Measurements from ENCODE around the gene GLIS2.

The GLIS2 gene

GRCh38 chr16:4354512-4355409 is 38.9 kb downstream of the GLIS2 start:
- DNase-seq: no peak

GRCh38 chr16:4356820-4357219 is 41.0 kb downstream of the GLIS2 start:
- no peak for DNase-seq

GRCh38 chr16:4358236-4358635 is 42.4 kb downstream of the GLIS2 start:
- no peak for DNase-seq

GRCh38 chr16:4358831-4359561 is 43.1 kb downstream of the GLIS2 start:
- DNase-seq: peak; percentile 4

- no peak for DNase-seq
These were observed 44.0 kb downstream of the GLIS2 start for GRCh38 chr16:4359914-4360313.

GRCh38 chr16:4360538-4361021 is 44.7 kb downstream of the GLIS2 start:
- DNase-seq: no peak

- DNase-seq: no peak
These were observed 45.4 kb downstream of the GLIS2 start for GRCh38 chr16:4361033-4361943.

- no peak for DNase-seq
These were observed 46.1 kb downstream of the GLIS2 start for GRCh38 chr16:4361944-4362311.

- DNase-seq: no peak
These were observed 46.7 kb downstream of the GLIS2 start for GRCh38 chr16:4362476-4363135.

GRCh38 chr16:4364196-4365013 is 48.5 kb downstream of the GLIS2 start:
- no peak for DNase-seq

- no peak for DNase-seq
These were observed 49.1 kb downstream of the GLIS2 start for GRCh38 chr16:4365014-4365406.

GRCh38 chr16:4365615-4366014 is 49.7 kb downstream of the GLIS2 start:
- no peak for DNase-seq

GRCh38 chr16:4366016-4366415 is 50.1 kb downstream of the GLIS2 start:
- DNase-seq: no peak

- DNase-seq: no peak
These were observed 51.6 kb downstream of the GLIS2 start for GRCh38 chr16:4367393-4367856.

- no peak for DNase-seq
These were observed 53.3 kb downstream of the GLIS2 start for GRCh38 chr16:4369007-4369733.

- no peak for DNase-seq
These were observed 54.3 kb downstream of the GLIS2 start for GRCh38 chr16:4370151-4370550.

- DNase-seq: no peak
These were observed 54.9 kb downstream of the GLIS2 start for GRCh38 chr16:4370570-4371356.

GRCh38 chr16:4371357-4372000 is 55.6 kb downstream of the GLIS2 start, which contains the start of gene VASN:
Gene VASN (plus strand): TSS chr16:4371848. CDS start chr16:4380878, 9,030 bp downstream.
- DNase-seq: peak; percentile 21

GRCh38 chr16:4372001-4372577 is 56.2 kb downstream of the GLIS2 start:
- no peak for DNase-seq
